ENCODE measurements around the gene NRM.

DNA sequence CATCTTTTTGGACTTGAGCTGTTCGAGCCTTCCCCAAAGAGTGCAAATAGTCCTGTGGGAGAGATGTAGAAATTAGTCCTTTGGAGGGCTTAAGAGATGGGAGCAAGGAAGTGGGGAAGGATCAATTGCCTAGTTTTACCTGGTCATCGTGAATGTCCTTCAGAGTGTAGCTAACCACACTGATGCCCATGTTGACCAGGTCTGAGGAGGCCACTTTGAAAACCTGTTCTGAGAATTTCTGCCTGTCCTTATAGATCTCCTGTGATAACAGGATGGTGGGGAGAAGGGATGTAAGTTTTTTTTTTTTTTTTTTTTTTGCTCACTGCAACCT lies 49.7 kb upstream of the NRM start:
- TF ChIP-seq, protein P1, sequence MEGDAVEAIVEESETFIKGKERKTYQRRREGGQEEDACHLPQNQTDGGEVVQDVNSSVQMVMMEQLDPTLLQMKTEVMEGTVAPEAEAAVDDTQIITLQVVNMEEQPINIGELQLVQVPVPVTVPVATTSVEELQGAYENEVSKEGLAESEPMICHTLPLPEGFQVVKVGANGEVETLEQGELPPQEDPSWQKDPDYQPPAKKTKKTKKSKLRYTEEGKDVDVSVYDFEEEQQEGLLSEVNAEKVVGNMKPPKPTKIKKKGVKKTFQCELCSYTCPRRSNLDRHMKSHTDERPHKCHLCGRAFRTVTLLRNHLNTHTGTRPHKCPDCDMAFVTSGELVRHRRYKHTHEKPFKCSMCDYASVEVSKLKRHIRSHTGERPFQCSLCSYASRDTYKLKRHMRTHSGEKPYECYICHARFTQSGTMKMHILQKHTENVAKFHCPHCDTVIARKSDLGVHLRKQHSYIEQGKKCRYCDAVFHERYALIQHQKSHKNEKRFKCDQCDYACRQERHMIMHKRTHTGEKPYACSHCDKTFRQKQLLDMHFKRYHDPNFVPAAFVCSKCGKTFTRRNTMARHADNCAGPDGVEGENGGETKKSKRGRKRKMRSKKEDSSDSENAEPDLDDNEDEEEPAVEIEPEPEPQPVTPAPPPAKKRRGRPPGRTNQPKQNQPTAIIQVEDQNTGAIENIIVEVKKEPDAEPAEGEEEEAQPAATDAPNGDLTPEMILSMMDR (IDR thresholded peaks at IDR 0.05; ENCODE audit: insufficient read depth, low read depth, low read length), result no peak
- no peak for TF ChIP-seq EZH2 (IDR thresholded peaks at IDR 0.05; ENCODE audit: insufficient read depth, low read length)
